K562 (cell line): ENCODE results near the gene PPP1R15A. TPM values are rescaled to one million over a fixed set of nuclear protein-coding genes. Genes with fewer than 3 reads are reported as not detected.

Experiments used
- ATAC-seq: fragments of 200-7000 bp; cut with Tn5 transposase; 3 replicates; pipeline ENCODE4 v1.9.1; 2020; ENCODE audit warnings: moderate library complexity
- BruUV-seq: library from RNA; stranded (reverse); fragments of 400-500 nt; replicated peaks from 2 replicates; lab custom pipeline; 2021; lab: Mats Ljungman, UMichigan
- CTCF ChIA-PET: fragments of 300-600 bp; formaldehyde crosslinking; extraction: SDS; loops from one replicate; lab custom pipeline; 2021; ENCODE audit warnings: low intra/inter-chr PET ratio; lab: Yijun Ruan, JAX
- POLR2A ChIA-PET: fragments of 300-600, 350-650 bp; sonication (Branson Sonifier 250); formaldehyde crosslinking; extraction: SDS; loops from one replicate; lab custom pipeline; 2021; ENCODE audit warnings: antibody characterized with exemption, inconsistent platforms; lab: Yijun Ruan, JAX
- DNase-seq, 4 experiments: peaks; one replicate each; pipeline versions ENCODE4 v3.0.0 to v3.0.0-alpha.2; 2011 to 2018; ENCODE audit warnings: low spot score in 3 of 4, mixed read lengths in 3 of 4; ENCODE audit errors: extremely low read depth in 1 of 4
- FAIRE-seq: peaks from 2 replicates; lab custom pipeline; 2011; peaks lifted over from hg19 to GRCh38; lab: Jason Lieb, UNC
- H2AFZ ChIP-seq: 2 replicates; pipeline ENCODE4 v1.6.0; 2011; ENCODE audit warnings: low read depth, low read length, control low read depth, inconsistent platforms
- H3K27ac ChIP-seq: fragments of 200-600 bp; 3 replicates; pipeline ENCODE4 v1.8.0; 2011; ENCODE audit warnings: low read depth, mild to moderate bottlenecking, control low read depth, inconsistent platforms, low read length, moderate library complexity, mixed read lengths; ENCODE audit errors: extremely low read depth
- H3K27me3 ChIP-seq, 2 experiments: fragments of 300-600 bp in 1 of 2; 2 replicates in 1 of 2; 3 replicates in 1 of 2; pipeline versions ENCODE4 v1.6.0 to v1.8.0; 2011; ENCODE audit warnings: inconsistent platforms in 2 of 2, low read length in 2 of 2, mild to moderate bottlenecking in 1 of 2, mixed read lengths in 1 of 2, moderate library complexity in 1 of 2; ENCODE audit not compliant: control insufficient read depth in 2 of 2, insufficient read depth in 2 of 2
- H3K36me3 ChIP-seq: fragments of 300-600 bp; 3 replicates; pipeline ENCODE4 v1.8.0; 2011; ENCODE audit warnings: mild to moderate bottlenecking, low read length, inconsistent platforms; ENCODE audit not compliant: control insufficient read depth, insufficient read depth
- H3K4me1 ChIP-seq, 2 experiments: fragments of 200-600 bp in 1 of 2; replicated peaks in 1 of 2; 2 replicates in 1 of 2; 3 replicates in 1 of 2; pipeline versions ENCODE4 v1.5.1 to v1.8.0; 2011; ENCODE audit warnings: inconsistent platforms in 2 of 2, low read length in 2 of 2, mild to moderate bottlenecking in 1 of 2, mixed read lengths in 1 of 2, moderate library complexity in 1 of 2; ENCODE audit not compliant: control insufficient read depth in 2 of 2, insufficient read depth in 2 of 2
- H3K4me2 ChIP-seq: 2 replicates; pipeline ENCODE4 v1.6.1; 2011; ENCODE audit warnings: low read length, control low read depth, inconsistent platforms, mixed read lengths; ENCODE audit not compliant: insufficient read depth
- H3K4me3 ChIP-seq: fragments of 200-600 bp; sonication (generic), shearing (Covaris generic); 2 replicates; pipeline ENCODE4 v1.5.1; 2016; ENCODE audit warnings: control low read depth, inconsistent platforms
- H3K79me2 ChIP-seq: fragments of 200-600 bp; 3 replicates; pipeline ENCODE4 v1.8.0; 2011; ENCODE audit warnings: low read length, inconsistent platforms; ENCODE audit not compliant: control insufficient read depth, insufficient read depth
- H3K9ac ChIP-seq, 2 experiments: 2 replicates each; pipeline versions ENCODE4 v1.6.0 to v1.6.1; 2011; ENCODE audit warnings: low read depth in 2 of 2, low read length in 2 of 2, control low read depth in 1 of 2, inconsistent platforms in 1 of 2, mild to moderate bottlenecking in 1 of 2, mixed read lengths in 1 of 2; ENCODE audit not compliant: insufficient read depth in 1 of 2
- H3K9me1 ChIP-seq: one replicate; pipeline ENCODE4 v1.6.0; 2011; ENCODE audit warnings: inconsistent platforms, mild to moderate bottlenecking, low read length, moderate library complexity; ENCODE audit not compliant: control insufficient read depth, insufficient read depth
- H3K9me3 ChIP-seq: replicated peaks from 2 replicates; pipeline ENCODE4 v1.5.1; 2011; ENCODE audit warnings: low read depth, low read length, inconsistent platforms; ENCODE audit not compliant: control insufficient read depth, insufficient read depth
- H4K20me1 ChIP-seq: replicated peaks from 2 replicates; pipeline ENCODE4 v1.6.1; 2011; ENCODE audit warnings: low read length, inconsistent platforms, mixed read lengths; ENCODE audit not compliant: control insufficient read depth, insufficient read depth
- ARHGAP35 ChIP-seq: fragments of 450-650 bp; IDR thresholded peaks from 2 replicates; pipeline ENCODE4 v1.6.1; 2018; ENCODE audit not compliant: partially characterized antibody
- EGR1 ChIP-seq: fragments of 450-650 bp; conservative IDR thresholded peaks from 2 replicates; pipeline ENCODE4 v1.6.1; 2017; ENCODE audit warnings: mild to moderate bottlenecking
- FOXA1 ChIP-seq: fragments of 450-650 bp; IDR thresholded peaks from 2 replicates; pipeline ENCODE4 v1.6.1; 2016; ENCODE audit warnings: mild to moderate bottlenecking, borderline replicate concordance
- KAT2B ChIP-seq: IDR thresholded peaks from one replicate; pipeline ENCODE4 v1.6.1; 2012; ENCODE audit warnings: low read depth, mild to moderate bottlenecking, control low read depth, inconsistent platforms, low read length, moderate library complexity
- KLF16 ChIP-seq: IDR thresholded peaks from 2 replicates; pipeline ENCODE4 v1.6.1; 2016; ENCODE audit warnings: antibody characterized with exemption
- MTA3 ChIP-seq: fragments of 450-650 bp; formaldehyde crosslinking; IDR thresholded peaks from 2 replicates; pipeline ENCODE4 v1.6.1; 2017; ENCODE audit warnings: mild to moderate bottlenecking, borderline replicate concordance
- NBN ChIP-seq: fragments of 450-650 bp; IDR thresholded peaks from 2 replicates; pipeline ENCODE4 v1.6.1; 2016; ENCODE audit warnings: low read depth, mild to moderate bottlenecking
- NFIX ChIP-seq: fragments of 250-450 bp; sonication (Bioruptor Pico); IDR thresholded peaks from 2 replicates; pipeline ENCODE4 v1.4.0; 2020; ENCODE audit warnings: low read depth, mild to moderate bottlenecking, moderate library complexity
- NFXL1 ChIP-seq: fragments of 450-650 bp; formaldehyde crosslinking; IDR thresholded peaks from 2 replicates; pipeline ENCODE4 v1.4.0; 2021; ENCODE audit warnings: mild to moderate bottlenecking
- SRSF1 ChIP-seq: fragments of 200-400 bp; formaldehyde crosslinking; IDR thresholded peaks from 2 replicates; pipeline ENCODE4 v1.6.1; 2017; ENCODE audit warnings: mild to moderate bottlenecking, low read depth, low read length, moderate library complexity
- TEAD1 ChIP-seq, 2 experiments: fragments of 450-650 bp in 1 of 2; sonication (generic) in 1 of 2; formaldehyde crosslinking; IDR thresholded peaks; 2 replicates each; pipeline versions ENCODE4 v1.4.0 to v1.8.0; 2020 to 2022; ENCODE audit warnings: mild to moderate bottlenecking in 2 of 2, missing genetic modification reagents in 1 of 2
- ZNF124 ChIP-seq: sonication (generic); formaldehyde crosslinking; IDR thresholded peaks from 2 replicates; pipeline ENCODE4 v1.8.1; 2022; ENCODE audit warnings: missing genetic modification reagents
- WGBS: fragments of 100-300 bp; shearing (Covaris generic); methylation state at CpG from one replicate; pipeline ENCODE4 v1.1.6; 2016; ENCODE audit warnings: low coverage, mixed read lengths; ENCODE audit not compliant: insufficient coverage; ENCODE audit errors: missing lambda C conversion rate; 5-methylcytosine and 5-hydroxymethylcytosine counted together
- in situ Hi-C: fragments of 300-500 bp; cut with MboI; formaldehyde crosslinking; loops from 4 replicates; pipeline ENCODE4 v1.15.0; 2018; ENCODE audit warnings: inconsistent platforms, mixed read lengths
- intact Hi-C: fragments of 100-400 bp; cut with micrococcal nuclease; formaldehyde crosslinking; loops from 2 replicates; pipeline ENCODE4 v1.14.2; 2022
- polyA plus RNA-seq, 8 experiments: library from polyadenylated mRNA; depleted of rRNA in 4 of 8; stranded (reverse) in 5 of 8; unstranded in 3 of 8; fragments of >200 nt; fragmentation: Nextera tagmentation in 2 of 8; fragmentation: Illumina TruSeq in 1 of 8; extraction: Ambion mirVana in 2 of 8; extraction: Trizol in 1 of 8; gene quantifications; 2 replicates each; pipeline versions ENCODE4 v1.2.1 to v1.2.3, GENCODE V29; 2011 to 2014; ENCODE audit warnings: inconsistent platforms in 1 of 8, missing spikeins in 1 of 8
- total RNA-seq, 7 experiments: library from RNA; depleted of rRNA in 6 of 7; stranded (reverse); fragments of >200 nt in 6 of 7; fragmentation: Illumina TruSeq in 2 of 7; extraction: Trizol in 2 of 7; gene quantifications; 2 replicates each; pipeline versions ENCODE4 v1.2.1 to v1.2.3, GENCODE V29; 2011 to 2021; ENCODE audit warnings: low replicate concordance in 1 of 7
- TF ChIP-seq, protein P1 (sequence below): fragments of 450-650 bp; IDR thresholded peaks from 2 replicates; pipeline ENCODE4 v1.6.1; 2016
- TF ChIP-seq, protein P2 (sequence below): sonication (generic); formaldehyde crosslinking; IDR thresholded peaks from 2 replicates; pipeline ENCODE4 v1.9.0; 2022; ENCODE audit warnings: mild to moderate bottlenecking, missing genetic modification reagents
- TF ChIP-seq, protein P3 (sequence below): sonication (generic); formaldehyde crosslinking; IDR thresholded peaks from 2 replicates; pipeline ENCODE4 v1.9.0; 2022; ENCODE audit warnings: mild to moderate bottlenecking, missing genetic modification reagents

PPP1R15A gene
- total and polyA plus RNA-seq, 9 of the 15 experiments (the other 6 are each of a cell fraction or from before 2014, with no cell fraction given), result 0.42 to 73.7 (median 44.0) TPM

DNA sequence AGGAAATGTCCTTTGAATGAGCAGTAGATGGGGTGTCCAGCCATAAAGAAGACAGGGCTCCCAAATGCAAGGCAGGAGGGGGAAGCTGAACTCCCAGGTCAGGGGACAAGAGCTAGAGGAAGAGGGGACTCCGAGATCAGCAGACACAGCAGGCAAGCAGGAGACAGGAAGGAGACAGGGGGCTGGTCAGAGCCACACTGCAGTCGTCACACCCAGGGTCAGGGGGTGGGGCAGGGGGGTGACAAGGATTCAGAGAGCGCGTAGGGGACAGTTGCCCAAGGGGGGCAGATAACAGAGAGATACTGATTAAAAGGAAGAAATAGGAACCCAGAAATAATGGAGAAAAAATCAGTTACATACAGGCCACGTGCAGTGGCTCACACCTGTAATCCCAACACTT lies 39.2 kb upstream of the PPP1R15A start:
- WGBS, result 7% methylated on average over 5 of the region's 5 CpGs
- peak overlapping the region in 1 of 2 experiments; percentile 47; a peak in 2 of 4 replicates for H3K9ac ChIP-seq
- TF ChIP-seq NBN, result no peak
- TF ChIP-seq NFXL1 (CRISPR knock-in tag), result no peak
- peak; percentile 35; the same call in 1 of the 2 replicates for TF ChIP-seq EGR1
- H3K36me3 ChIP-seq, result no peaks in the 10 kb centered on the region; the same call in 1 of the 3 replicates
- H3K9me1 ChIP-seq, result peaks cover 4% of the 10 kb centered on the region
- H3K4me3 ChIP-seq, result no peak overlapping the region
- H3K4me1 ChIP-seq, result peaks cover 17 to 46% of the 10 kb centered on the region in 2 experiments
- POLR2A ChIA-PET, result interaction anchor here (0.6 to 0.9 kb wide), 2 partner anchors 16 to 39 kb away, joined by 3 to 4 read pairs; no protein-coding TSS in a partner anchor
- H4K20me1 ChIP-seq, result no peaks in the 10 kb centered on the region
- CTCF ChIA-PET, result no interaction called here
- no peak overlapping the region for H3K4me2 ChIP-seq
- no peak overlapping the region for H2AFZ ChIP-seq
- H3K27me3 ChIP-seq, result no peaks in the 10 kb centered on the region
- ATAC-seq (no peak), DNase-seq (no peak), FAIRE-seq (no peak)
- intact Hi-C loops (no loop called here), in situ Hi-C loops (no loop called here)
- no TSS peak for BruUV-seq
- H3K27ac ChIP-seq, result no peak overlapping the region
- no peaks in the 10 kb centered on the region for H3K79me2 ChIP-seq
- H3K9me3 ChIP-seq, result no peaks in the 10 kb centered on the region

DNA sequence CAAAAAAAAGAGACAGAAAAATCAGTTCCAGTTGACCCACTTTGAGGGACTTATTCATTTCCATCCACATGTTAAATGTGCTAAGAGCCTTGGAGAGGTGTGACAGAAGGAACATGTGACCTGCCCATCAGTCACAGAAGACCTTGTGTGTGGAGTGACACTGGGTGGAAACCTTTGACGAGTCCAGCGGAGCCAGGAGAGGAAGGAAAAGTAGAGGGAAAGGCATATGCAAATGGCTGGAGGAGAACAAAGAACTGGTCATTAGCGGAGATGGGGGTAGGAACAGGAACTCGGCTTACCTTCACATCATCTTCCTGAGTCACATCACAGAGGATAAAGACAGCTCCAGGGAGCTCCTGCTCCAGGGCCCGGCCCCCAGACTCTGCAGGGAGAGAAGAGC lies 38.2 kb upstream of the PPP1R15A start:
- Histone ChIP-seq H3K9me3 (no peaks in the 10 kb centered on the region), H3K9me1 (peaks cover 4% of the 10 kb centered on the region), H2AFZ (no peak overlapping the region), H4K20me1 (no peaks in the 10 kb centered on the region), H3K4me3 (no peak overlapping the region), H3K36me3 (no peaks in the 10 kb centered on the region; the same call in 1 of the 3 replicates), H3K27ac (no peak overlapping the region), H3K4me1 (peaks cover 17 to 46% of the 10 kb centered on the region in 2 experiments), H3K79me2 (no peaks in the 10 kb centered on the region), H3K27me3 (no peaks in the 10 kb centered on the region), H3K4me2 (no peak overlapping the region), H3K9ac (no peak overlapping the region; a peak in 1 of 4 replicates)
- intact Hi-C loops, result loop anchor here (2.0 kb wide), 1 partner anchor 187 kb away; the partner anchor contains the start of gene CA11
- no peak for DNase-seq
- FAIRE-seq, result peak; percentile 58
- BruUV-seq, result no TSS peak
- ATAC-seq, result no peak
- POLR2A ChIA-PET, result no interaction called here
- WGBS, result 40% methylated on average over 2 of the region's 5 CpGs
- in situ Hi-C loops, result no loop called here
- CTCF ChIA-PET, result no interaction called here
- TF ChIP-seq MTA3 (no peak), FOXA1 (no peak), ARHGAP35 (no peak), ZNF124 (CRISPR knock-in tag) (no peak), KLF16 (no peak), TEAD1 (CRISPR knock-in tag; IDR thresholded peaks at IDR 0.05) (no peak), SRSF1 (no peak), NFIX (CRISPR knock-in tag) (no peak), KAT2B (no peak)
- TF ChIP-seq, protein P1, sequence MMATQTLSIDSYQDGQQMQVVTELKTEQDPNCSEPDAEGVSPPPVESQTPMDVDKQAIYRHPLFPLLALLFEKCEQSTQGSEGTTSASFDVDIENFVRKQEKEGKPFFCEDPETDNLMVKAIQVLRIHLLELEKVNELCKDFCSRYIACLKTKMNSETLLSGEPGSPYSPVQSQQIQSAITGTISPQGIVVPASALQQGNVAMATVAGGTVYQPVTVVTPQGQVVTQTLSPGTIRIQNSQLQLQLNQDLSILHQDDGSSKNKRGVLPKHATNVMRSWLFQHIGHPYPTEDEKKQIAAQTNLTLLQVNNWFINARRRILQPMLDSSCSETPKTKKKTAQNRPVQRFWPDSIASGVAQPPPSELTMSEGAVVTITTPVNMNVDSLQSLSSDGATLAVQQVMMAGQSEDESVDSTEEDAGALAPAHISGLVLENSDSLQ, result 0 out of 2 replicates have a peak, but pooled peaks have one; percentile 7
- TF ChIP-seq, protein P2, sequence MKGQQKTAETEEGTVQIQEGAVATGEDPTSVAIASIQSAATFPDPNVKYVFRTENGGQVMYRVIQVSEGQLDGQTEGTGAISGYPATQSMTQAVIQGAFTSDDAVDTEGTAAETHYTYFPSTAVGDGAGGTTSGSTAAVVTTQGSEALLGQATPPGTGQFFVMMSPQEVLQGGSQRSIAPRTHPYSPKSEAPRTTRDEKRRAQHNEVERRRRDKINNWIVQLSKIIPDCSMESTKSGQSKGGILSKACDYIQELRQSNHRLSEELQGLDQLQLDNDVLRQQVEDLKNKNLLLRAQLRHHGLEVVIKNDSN (CRISPR knock-in tag), result peak; percentile 74
- TF ChIP-seq, protein P3, sequence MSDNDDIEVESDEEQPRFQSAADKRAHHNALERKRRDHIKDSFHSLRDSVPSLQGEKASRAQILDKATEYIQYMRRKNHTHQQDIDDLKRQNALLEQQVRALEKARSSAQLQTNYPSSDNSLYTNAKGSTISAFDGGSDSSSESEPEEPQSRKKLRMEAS (CRISPR knock-in tag), result peak; percentile 22; the same call in 1 of the 2 replicates
